Skeletal muscle satellite cell (primary cell): ENCODE results near the gene DAG1.
A peak's percentile ranks its signal among the peaks of the same experiment; 100 is the strongest.

Experiments used
- H3K27me3 ChIP-seq: 2 replicates; pipeline ENCODE4 v1.7.0; 2013; ENCODE audit warnings: low read length; ENCODE audit not compliant: control insufficient read depth, insufficient read depth
- H3K36me3 ChIP-seq: 2 replicates; pipeline ENCODE4 v1.7.0; 2013; ENCODE audit warnings: mild to moderate bottlenecking, control low read depth, low read length; ENCODE audit not compliant: insufficient read depth
- H3K4me1 ChIP-seq: 2 replicates; pipeline ENCODE4 v1.7.0; 2013; ENCODE audit warnings: low read length; ENCODE audit not compliant: control insufficient read depth, insufficient read depth
- H3K4me2 ChIP-seq: 2 replicates; pipeline ENCODE4 v1.7.0; 2013; ENCODE audit warnings: mild to moderate bottlenecking, low read length
- H3K4me3 ChIP-seq: 2 replicates; pipeline ENCODE4 v1.7.0; 2013; ENCODE audit warnings: low read length
- H3K9ac ChIP-seq: 2 replicates; pipeline ENCODE4 v1.7.0; 2013; ENCODE audit warnings: mild to moderate bottlenecking, low read depth, low read length, moderate library complexity
- H3K9me3 ChIP-seq: replicated peaks from 2 replicates; pipeline ENCODE4 v1.7.0; 2013; ENCODE audit warnings: mild to moderate bottlenecking, control low read depth, low read length

Gene DAG1

GRCh38 chr3:49456466-49456865 is 13.6 kb upstream of the DAG1 start:
- H3K4me2 ChIP-seq: no peak overlapping the region

GRCh38 chr3:49460188-49460890 is 9.7 kb upstream of the DAG1 start:
- Histone ChIP-seq H3K27me3 (no peaks in the 10 kb centered on the region), H3K9ac (no peak overlapping the region), H3K36me3 (no peaks in the 10 kb centered on the region), H3K4me2 (no peak overlapping the region), H3K4me3 (no peak overlapping the region), H3K4me1 (peaks cover 43% of the 10 kb centered on the region), H3K9me3 (no peaks in the 10 kb centered on the region)

More at GRCh38 chr3:49456466-49456865, 13.6 kb upstream of the DAG1 start:
- no peaks in the 10 kb centered on the region for H3K9me3 ChIP-seq
- no peaks in the 10 kb centered on the region for H3K36me3 ChIP-seq
- peaks cover 43% of the 10 kb centered on the region for H3K4me1 ChIP-seq
- H3K27me3 ChIP-seq: no peaks in the 10 kb centered on the region
- no peak overlapping the region for H3K9ac ChIP-seq
- no peak overlapping the region for H3K4me3 ChIP-seq

GRCh38 chr3:49460956-49461355 is 9.1 kb upstream of the DAG1 start:
- H3K36me3 ChIP-seq: no peaks in the 10 kb centered on the region
- H3K9ac ChIP-seq: no peak overlapping the region
- no peaks in the 10 kb centered on the region for H3K9me3 ChIP-seq
- H3K4me1 ChIP-seq: peaks cover 43% of the 10 kb centered on the region
- no peaks in the 10 kb centered on the region for H3K27me3 ChIP-seq
- H3K4me3 ChIP-seq: no peak overlapping the region
- no peak overlapping the region for H3K4me2 ChIP-seq

GRCh38 chr3:49461443-49462171 is 8.5 kb upstream of the DAG1 start:
- no peak overlapping the region for H3K4me3 ChIP-seq
- peak overlapping the region; percentile 47 for H3K9ac ChIP-seq
- peak overlapping the region; percentile 14 for H3K4me2 ChIP-seq
- peaks cover 39% of the 10 kb centered on the region for H3K4me1 ChIP-seq
- no peaks in the 10 kb centered on the region for H3K27me3 ChIP-seq
- H3K36me3 ChIP-seq: no peaks in the 10 kb centered on the region
- no peaks in the 10 kb centered on the region for H3K9me3 ChIP-seq

GRCh38 chr3:49462222-49462621 is 7.8 kb upstream of the DAG1 start:
- no peak overlapping the region for H3K4me3 ChIP-seq
- H3K4me1 ChIP-seq: peaks cover 36% of the 10 kb centered on the region
- H3K4me2 ChIP-seq: peak overlapping the region; percentile 14
- no peaks in the 10 kb centered on the region for H3K9me3 ChIP-seq
- H3K36me3 ChIP-seq: no peaks in the 10 kb centered on the region
- no peaks in the 10 kb centered on the region for H3K27me3 ChIP-seq
- H3K9ac ChIP-seq: peak overlapping the region; percentile 47

GRCh38 chr3:49465270-49466034 is 4.6 kb upstream of the DAG1 start:
- no peaks in the 10 kb centered on the region for H3K9me3 ChIP-seq
- no peak overlapping the region for H3K4me3 ChIP-seq
- no peak overlapping the region for H3K9ac ChIP-seq
- no peaks in the 10 kb centered on the region for H3K36me3 ChIP-seq
- H3K27me3 ChIP-seq: no peaks in the 10 kb centered on the region
- peaks cover 36% of the 10 kb centered on the region for H3K4me1 ChIP-seq
- no peak overlapping the region for H3K4me2 ChIP-seq

GRCh38 chr3:49466085-49466484 is 4.0 kb upstream of the DAG1 start:
- no peaks in the 10 kb centered on the region for H3K9me3 ChIP-seq
- H3K9ac ChIP-seq: no peak overlapping the region
- H3K36me3 ChIP-seq: no peaks in the 10 kb centered on the region
- no peak overlapping the region for H3K4me3 ChIP-seq
- peaks cover 34% of the 10 kb centered on the region for H3K4me1 ChIP-seq
- H3K27me3 ChIP-seq: no peaks in the 10 kb centered on the region
- no peak overlapping the region for H3K4me2 ChIP-seq

- Histone ChIP-seq H3K4me2 (peak overlapping the region; percentile 91), H3K4me3 (peak overlapping the region; percentile 69), H3K9me3 (no peaks in the 10 kb centered on the region), H3K9ac (peak overlapping the region; percentile 81), H3K36me3 (no peaks in the 10 kb centered on the region), H3K27me3 (no peaks in the 10 kb centered on the region), H3K4me1 (peaks cover 33% of the 10 kb centered on the region)
Observed at GRCh38 chr3:49469037-49469935, 781 bp upstream of the DAG1 start.

GRCh38 chr3:49470714-49471420 is 800 bp downstream of the DAG1 start:
- Histone ChIP-seq H3K4me2 (peak overlapping the region; percentile 97), H3K9ac (peak overlapping the region; percentile 90), H3K9me3 (no peaks in the 10 kb centered on the region), H3K27me3 (no peaks in the 10 kb centered on the region), H3K4me3 (peak overlapping the region; percentile 91), H3K36me3 (no peaks in the 10 kb centered on the region), H3K4me1 (peaks cover 28% of the 10 kb centered on the region)

- Histone ChIP-seq H3K4me3 (peak overlapping the region; percentile 91), H3K4me1 (peaks cover 38% of the 10 kb centered on the region), H3K9ac (peak overlapping the region; percentile 90)
Observed at GRCh38 chr3:49471856-49472495, 1.9 kb downstream of the DAG1 start.

More at GRCh38 chr3:49471856-49472495, 1.9 kb downstream of the DAG1 start:
- Histone ChIP-seq H3K9me3 (no peaks in the 10 kb centered on the region), H3K36me3 (no peaks in the 10 kb centered on the region), H3K4me2 (peak overlapping the region; percentile 97), H3K27me3 (no peaks in the 10 kb centered on the region)
